Islet precursor cell (in vitro differentiated cells): ENCODE data around the gene CSGALNACT2.
"Not testable (repeated sequence)": the region's sequence is repeated elsewhere in the genome, so short reads cannot be mapped to it uniquely, and the experiment has no call there.

ENCODE experiments used
- DNase-seq: peaks from one replicate; pipeline ENCODE4 v3.0.0-alpha.2; 2018

Gene CSGALNACT2

GRCh38 chr10:43151371-43151770, 13.1 kb downstream of the CSGALNACT2 start:
- no peak for DNase-seq

GRCh38 chr10:43153901-43154300, 15.7 kb downstream of the CSGALNACT2 start:
- no peak for DNase-seq

- DNase-seq = no peak
These were observed 17.0 kb downstream of the CSGALNACT2 start for GRCh38 chr10:43155221-43155620.

- no peak for DNase-seq
These were observed 17.5 kb downstream of the CSGALNACT2 start for GRCh38 chr10:43155741-43156140.

GRCh38 chr10:43156590-43157341, 18.5 kb downstream of the CSGALNACT2 start:
- no peak for DNase-seq

GRCh38 chr10:43158636-43159035, 20.4 kb downstream of the CSGALNACT2 start:
- DNase-seq = no peak

GRCh38 chr10:43160046-43160920, 22.0 kb downstream of the CSGALNACT2 start:
- DNase-seq = no peak

GRCh38 chr10:43160921-43161255, 22.6 kb downstream of the CSGALNACT2 start:
- no peak for DNase-seq

GRCh38 chr10:43162604-43163003, 24.4 kb downstream of the CSGALNACT2 start:
- no peak for DNase-seq

- DNase-seq = no peak
These were observed 28.1 kb downstream of the CSGALNACT2 start for GRCh38 chr10:43166207-43166879.

GRCh38 chr10:43166880-43167497, 28.7 kb downstream of the CSGALNACT2 start:
- DNase-seq = no peak

GRCh38 chr10:43167498-43167889, 29.2 kb downstream of the CSGALNACT2 start:
- no peak for DNase-seq

- DNase-seq = no peak
These were observed 32.2 kb downstream of the CSGALNACT2 start for GRCh38 chr10:43170491-43170890.

- DNase-seq = no peak
These were observed 34.4 kb downstream of the CSGALNACT2 start for GRCh38 chr10:43172645-43173044.

GRCh38 chr10:43173120-43173519, 34.9 kb downstream of the CSGALNACT2 start:
- DNase-seq = no peak

- DNase-seq = no peak
These were observed 36.7 kb downstream of the CSGALNACT2 start for GRCh38 chr10:43174969-43175368.

- no peak for DNase-seq
These were observed 38.0 kb downstream of the CSGALNACT2 start for GRCh38 chr10:43176271-43176670.

GRCh38 chr10:43177595-43177994, 39.4 kb downstream of the CSGALNACT2 start:
- no peak for DNase-seq

- no peak for DNase-seq
These were observed 42.9 kb downstream of the CSGALNACT2 start for GRCh38 chr10:43181146-43181545.

GRCh38 chr10:43183764-43184163, 45.5 kb downstream of the CSGALNACT2 start:
- not testable (repeated sequence) for DNase-seq

- no peak for DNase-seq
These were observed 47.9 kb downstream of the CSGALNACT2 start for GRCh38 chr10:43186150-43186549.

- DNase-seq = no peak
These were observed 49.0 kb downstream of the CSGALNACT2 start for GRCh38 chr10:43187213-43187612.

- no peak for DNase-seq
These were observed 50.5 kb downstream of the CSGALNACT2 start for GRCh38 chr10:43188702-43189101.
